Endothelial cell of umbilical vein (primary cell): ENCODE measurements around the gene FBXW4. TPM values are rescaled to one million over a fixed set of nuclear protein-coding genes. Genes with fewer than 3 reads are reported as not detected.

Source experiments
- BruUV-seq: library from RNA; stranded (reverse); fragments of 400-500 nt; replicated peaks from 2 replicates; lab custom pipeline; 2021; lab: Mats Ljungman, UMichigan
- CTCF ChIA-PET: fragments of 300-600, 350-600 bp; sonication (Branson Sonifier 250); formaldehyde crosslinking; loops from one replicate; lab custom pipeline; 2021; ENCODE audit warnings: antibody characterized with exemption, inconsistent platforms; lab: Charles Lee
- POLR2A ChIA-PET: fragments of 300-600, 350-600 bp; sonication (Branson Sonifier 250); formaldehyde crosslinking; loops from one replicate; lab custom pipeline; 2021; ENCODE audit warnings: antibody characterized with exemption, inconsistent platforms; lab: Charles Lee
- DNase-seq: peaks from one replicate; pipeline ENCODE4 v3.0.0-alpha.2; 2011; ENCODE audit warnings: low read depth, low spot score
- FAIRE-seq: peaks from 2 replicates; lab custom pipeline; 2011; peaks lifted over from hg19 to GRCh38; lab: Jason Lieb, UNC
- H2AFZ ChIP-seq: 2 replicates; pipeline ENCODE4 v1.6.0; 2012; ENCODE audit warnings: low read depth, low read length, control low read depth, inconsistent platforms
- H3K27ac ChIP-seq: 2 replicates; pipeline ENCODE4 v1.5.1; 2011; ENCODE audit warnings: low read depth, mild to moderate bottlenecking, control low read depth, low read length, moderate library complexity; ENCODE audit not compliant: insufficient read depth
- H3K27me3 ChIP-seq, 2 experiments: 2 replicates each; pipeline versions ENCODE4 v1.6.0 to v1.6.1; 2011; ENCODE audit warnings: low read length in 2 of 2, mixed read lengths in 1 of 2; ENCODE audit not compliant: control insufficient read depth in 2 of 2, insufficient read depth in 2 of 2
- H3K36me3 ChIP-seq, 2 experiments: 2 replicates in 1 of 2; 3 replicates in 1 of 2; pipeline ENCODE4 v1.5.1; 2011; ENCODE audit warnings: low read length in 2 of 2, mild to moderate bottlenecking in 1 of 2, moderate library complexity in 1 of 2; ENCODE audit not compliant: control insufficient read depth in 2 of 2, insufficient read depth in 2 of 2; ENCODE audit errors: extremely low read depth in 1 of 2
- H3K4me1 ChIP-seq: 3 replicates; pipeline ENCODE4 v1.5.1; 2011; ENCODE audit warnings: mild to moderate bottlenecking, low read length; ENCODE audit not compliant: control insufficient read depth, insufficient read depth; ENCODE audit errors: extremely low read depth
- H3K4me2 ChIP-seq: 2 replicates; pipeline ENCODE4 v1.6.1; 2011; ENCODE audit warnings: low read length, control low read depth, mixed read lengths; ENCODE audit not compliant: insufficient read depth
- H3K4me3 ChIP-seq, 3 experiments: fragments of 200-600 bp in 1 of 3; sonication (generic), shearing (Covaris generic) in 1 of 3; replicated peaks in 1 of 3; 2 replicates each; pipeline ENCODE4 v1.5.1; 2011 to 2016; ENCODE audit warnings: control low read depth in 3 of 3, low read length in 3 of 3, mild to moderate bottlenecking in 2 of 3, inconsistent platforms in 1 of 3, low read depth in 1 of 3, moderate library complexity in 1 of 3; ENCODE audit not compliant: insufficient read depth in 1 of 3
- H3K79me2 ChIP-seq: 2 replicates; pipeline ENCODE4 v1.6.0; 2012; ENCODE audit warnings: low read length, inconsistent platforms; ENCODE audit not compliant: control insufficient read depth, insufficient read depth
- H3K9ac ChIP-seq: replicated peaks from 2 replicates; pipeline ENCODE3; 2011; ENCODE audit warnings: low read length, control low read depth; ENCODE audit not compliant: insufficient read depth; ENCODE audit errors: extremely low read depth
- H3K9me1 ChIP-seq: replicated peaks from 3 replicates; pipeline ENCODE4 v1.6.0; 2011; ENCODE audit warnings: mild to moderate bottlenecking, low read length; ENCODE audit not compliant: control insufficient read depth, insufficient read depth; ENCODE audit errors: extremely low read depth
- H3K9me3 ChIP-seq: replicated peaks from 2 replicates; pipeline ENCODE4 v1.5.1; 2012; ENCODE audit warnings: low read length, inconsistent platforms; ENCODE audit not compliant: control insufficient read depth, insufficient read depth
- H4K20me1 ChIP-seq: replicated peaks from 2 replicates; pipeline ENCODE3; 2011; ENCODE audit warnings: mild to moderate bottlenecking, low read length; ENCODE audit not compliant: control insufficient read depth, insufficient read depth; ENCODE audit errors: extremely low read depth
- CTCF ChIP-seq, 2 donors: IDR thresholded peaks; 1 replicate in 1 of 2; 2 replicates in 1 of 2; pipeline ENCODE4 v1.5.1; 2011; ENCODE audit warnings: low read length in 2 of 2, mild to moderate bottlenecking in 2 of 2, moderate library complexity in 2 of 2, control low read depth in 1 of 2, inconsistent platforms in 1 of 2, low read depth in 1 of 2; ENCODE audit not compliant: insufficient read depth in 1 of 2; ENCODE audit errors: extremely low read depth in 1 of 2
- EZH2 ChIP-seq: IDR thresholded peaks from 2 replicates; pipeline ENCODE4 v1.6.1; 2012; ENCODE audit warnings: borderline replicate concordance, low read depth, mild to moderate bottlenecking, moderate library complexity, low read length, inconsistent platforms; ENCODE audit not compliant: severe bottlenecking
- FOS ChIP-seq: IDR thresholded peaks from 2 replicates; pipeline ENCODE4 v1.6.1; 2011; ENCODE audit warnings: mild to moderate bottlenecking, low read length, moderate library complexity, borderline replicate concordance; ENCODE audit not compliant: insufficient read depth
- GATA2 ChIP-seq: IDR thresholded peaks from 2 replicates; pipeline ENCODE4 v1.7.0; 2011; ENCODE audit warnings: low read depth, mild to moderate bottlenecking, moderate library complexity, mixed read lengths, low read length; ENCODE audit not compliant: insufficient read length, insufficient read depth
- JUN ChIP-seq: IDR thresholded peaks from 2 replicates; pipeline ENCODE4 v1.6.1; 2011; ENCODE audit warnings: borderline replicate concordance, low read depth; ENCODE audit not compliant: insufficient read length, insufficient read depth
- MYC ChIP-seq: IDR thresholded peaks from one replicate; pipeline ENCODE4 v1.6.1; 2011; ENCODE audit warnings: mild to moderate bottlenecking, low read depth, low read length
- POLR2A ChIP-seq: IDR thresholded peaks from 2 replicates; pipeline ENCODE4 v1.6.1; 2012; ENCODE audit warnings: low read depth, mild to moderate bottlenecking, control low read depth, low read length
- POLR2AphosphoS5 ChIP-seq: IDR thresholded peaks from 2 replicates; pipeline ENCODE4 v1.6.1; 2012; ENCODE audit warnings: low read depth, mild to moderate bottlenecking, control low read depth, low read length, moderate library complexity; ENCODE audit not compliant: insufficient read depth
- dilution Hi-C: fragments of 300-500 bp; cut with MboI; formaldehyde crosslinking; loops from one replicate; pipeline ENCODE4 v1.15.0; 2019; ENCODE audit warnings: low sequenced_read_pairs; ENCODE audit not compliant: extremely low pct_ligation_motif_present
- intact Hi-C: fragments of 100-400 bp; cut with micrococcal nuclease; formaldehyde crosslinking; loops from one replicate; pipeline ENCODE4 v1.10.0; 2022
- polyA plus RNA-seq, 4 experiments: library from polyadenylated mRNA; depleted of rRNA in 3 of 4; stranded (reverse) in 3 of 4; unstranded in 1 of 4; fragments of >200 nt; gene quantifications; 2 replicates each; pipeline versions ENCODE4 v1.2.1 to v1.2.3, GENCODE V29; 2011 to 2012; ENCODE audit warnings: missing spikeins in 1 of 4
- total RNA-seq: library from RNA; stranded (reverse); gene quantifications from 2 replicates; pipeline ENCODE4 v1.2.3, GENCODE V29; 2021
- TF ChIP-seq, protein P1 (sequence below): IDR thresholded peaks from 2 replicates; pipeline ENCODE4 v1.6.1; 2011; ENCODE audit not compliant: insufficient read depth, insufficient read length

The FBXW4 gene
- total and polyA plus RNA-seq, 2 donors (not counting 3 experiments of a cell fraction or from before 2014, with no cell fraction given) = 20.8 to 21.1 TPM

GRCh38 chr10:101736666-101737065 is 41.7 kb upstream of the FBXW4 start:
- Histone ChIP-seq H3K9me3 (no peaks in the 10 kb centered on the region), H3K27ac (no peak overlapping the region), H3K9me1 (no peaks in the 10 kb centered on the region), H3K4me2 (no peak overlapping the region), H3K9ac (no peak overlapping the region), H3K36me3 (no peaks in the 10 kb centered on the region), H2AFZ (no peak overlapping the region), H3K4me1 (no peaks in the 10 kb centered on the region), H3K27me3 (peaks cover 9 to 19% of the 10 kb centered on the region in 2 experiments), H4K20me1 (no peaks in the 10 kb centered on the region), H3K4me3 (no peak overlapping the region), H3K79me2 (no peaks in the 10 kb centered on the region)
- no TSS peak for BruUV-seq
- ChIA-PET POLR2A (no interaction called here), CTCF (interaction anchor here (1.3 kb wide), 1 partner anchor 90 kb away, joined by 3 read pairs; no protein-coding TSS in a partner anchor)
- intact Hi-C loops = no loop called here
- dilution Hi-C loops = no loop called here
- no peak for TF ChIP-seq GATA2
- TF ChIP-seq CTCF (IDR thresholded peaks at IDR 0.05; ENCODE audit: extremely low read depth in 1 of 2, insufficient read depth in 1 of 2, low read depth in 1 of 2, low read length in 2 of 2) = no peak
- TF ChIP-seq, protein P1, sequence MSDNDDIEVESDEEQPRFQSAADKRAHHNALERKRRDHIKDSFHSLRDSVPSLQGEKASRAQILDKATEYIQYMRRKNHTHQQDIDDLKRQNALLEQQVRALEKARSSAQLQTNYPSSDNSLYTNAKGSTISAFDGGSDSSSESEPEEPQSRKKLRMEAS = no peak
- TF ChIP-seq POLR2AphosphoS5 = no peak
- no peak for TF ChIP-seq POLR2A
- no peak for TF ChIP-seq EZH2
- no peak for TF ChIP-seq JUN
- TF ChIP-seq MYC = no peak
- no peak for TF ChIP-seq FOS
- no peak for FAIRE-seq
- no peak for DNase-seq
